ENCODE measurements around the gene RORC.

GRCh38 chr1:151801310-151801820 lies 30.2 kb downstream of the RORC start:
- TF ChIP-seq CTCF (IDR thresholded peaks at IDR 0.05) (no peak), POLR2A (IDR thresholded peaks at IDR 0.05) (no peak), POLR2AphosphoS5 (IDR thresholded peaks at IDR 0.05) (no peak), EP300 (IDR thresholded peaks at IDR 0.05) (no peak)
